Esophagus muscularis mucosa (tissue), 4 donors: Measurements from ENCODE around the gene PRRC2C. TPM values are rescaled to one million over a fixed set of nuclear protein-coding genes. Genes with fewer than 3 reads are reported as not detected.

Experiments used
- DNase-seq: peaks from one replicate; pipeline ENCODE4 v3.0.0-alpha.2; 2017; ENCODE audit errors: extremely low spot score
- H3K27ac ChIP-seq, 4 donors: fragments of 200-600 bp; sonication (generic); replicated peaks in 1 of 4; 1 replicate in 3 of 4; 2 replicates in 1 of 4; pipeline ENCODE4 v1.5.1; 2016 to 2019; ENCODE audit warnings: mild to moderate bottlenecking in 1 of 4
- H3K27me3 ChIP-seq, 4 donors: fragments of 200-600 bp; sonication (generic); one replicate each; pipeline versions ENCODE4 v1.5.1 to v1.6.0; 2016 to 2019
- H3K36me3 ChIP-seq, 4 donors: fragments of 200-600 bp; sonication (generic); one replicate each; pipeline ENCODE4 v1.5.1; 2016 to 2019
- H3K4me1 ChIP-seq, 4 donors: fragments of 200-600 bp; sonication (generic); one replicate each; pipeline ENCODE4 v1.5.1; 2016 to 2019
- H3K4me3 ChIP-seq, 4 donors: fragments of 200-600 bp; sonication (generic); 1 replicate in 2 of 4; 2 replicates in 2 of 4; pipeline ENCODE4 v1.5.1; 2016 to 2019; ENCODE audit warnings: mild to moderate bottlenecking in 4 of 4, moderate library complexity in 1 of 4
- H3K9me3 ChIP-seq, 4 donors: fragments of 200-600 bp; sonication (generic); 1 replicate in 3 of 4; 2 replicates in 1 of 4; pipeline ENCODE4 v1.5.1; 2016 to 2019
- CTCF ChIP-seq, 3 experiments: fragments of 200-600 bp in 2 of 3; fragments of 450-650 bp in 1 of 3; sonication (generic) in 2 of 3; IDR thresholded peaks; one replicate each; pipeline ENCODE4 v1.5.1; 2017 to 2019; ENCODE audit warnings: antibody characterized with exemption in 3 of 3, mild to moderate bottlenecking in 2 of 3, moderate library complexity in 1 of 3
- EP300 ChIP-seq: sonication (generic); formaldehyde crosslinking; IDR thresholded peaks from one replicate; pipeline ENCODE4 v1.6.1; 2017; ENCODE audit warnings: antibody characterized with exemption
- POLR2A ChIP-seq: fragments of 450-650 bp; IDR thresholded peaks from one replicate; pipeline ENCODE4 v1.6.1; 2017; ENCODE audit warnings: antibody characterized with exemption, moderate library complexity, mild to moderate bottlenecking, low read depth
- POLR2AphosphoS5 ChIP-seq, 2 donors: sonication (generic); formaldehyde crosslinking; IDR thresholded peaks; one replicate each; pipeline ENCODE4 v1.6.1; 2017; ENCODE audit warnings: antibody characterized with exemption in 2 of 2
- WGBS: methylation state at CpG from one replicate; pipeline ENCODE4 v1.1.5; 2018; 5-methylcytosine and 5-hydroxymethylcytosine counted together
- intact Hi-C: fragments of 100-400 bp; cut with DNase I; formaldehyde crosslinking; loops from one replicate; pipeline ENCODE4 v1.15.1; 2023
- total RNA-seq, 4 donors: library from RNA; depleted of rRNA; stranded (reverse); fragments of >200 nt; gene quantifications; one replicate each; pipeline versions ENCODE4 v1.1.0 to v1.2.1, GENCODE V29; 2016

The PRRC2C gene
- total RNA-seq, 4 donors from 2014 or later, result 63.8 to 79.3 (median 66.6) TPM

GRCh38 chr1:171582589-171582988 lies 97.3 kb downstream of the PRRC2C start:
- no peaks in the 10 kb centered on the region for H3K9me3 ChIP-seq
- peaks cover 56 to 98% (median 79%) of the 10 kb centered on the region in 4 donors for H3K36me3 ChIP-seq
- TF ChIP-seq POLR2AphosphoS5 (IDR thresholded peaks at IDR 0.05) (no peak), CTCF (IDR thresholded peaks at IDR 0.05) (no peak), POLR2A (no peak)
- H3K4me1 ChIP-seq, result no peaks in the 10 kb centered on the region
- DNase-seq, result no peak
- WGBS, result 93% methylated on average over 2 of the region's 2 CpGs
- no peaks in the 10 kb centered on the region for H3K27me3 ChIP-seq
- intact Hi-C loops, result no loop called here
- H3K27ac ChIP-seq, result no peak overlapping the region
- H3K4me3 ChIP-seq, result no peak overlapping the region

- TF ChIP-seq POLR2A, result no peak
- no peak for TF ChIP-seq POLR2AphosphoS5 (IDR thresholded peaks at IDR 0.05)
- TF ChIP-seq CTCF (IDR thresholded peaks at IDR 0.05), result no peak
- TF ChIP-seq EP300, result no peak
- no peaks in the 10 kb centered on the region for H3K4me1 ChIP-seq
- 73% methylated on average over 1 of the region's 1 CpG for WGBS
- H3K9me3 ChIP-seq, result no peaks in the 10 kb centered on the region
- no peaks in the 10 kb centered on the region for H3K27me3 ChIP-seq
- H3K36me3 ChIP-seq, result peaks cover 49 to 98% (median 80%) of the 10 kb centered on the region in 4 donors
- intact Hi-C loops, result no loop called here
- H3K4me3 ChIP-seq, result no peak overlapping the region
- H3K27ac ChIP-seq, result no peak overlapping the region
- no peak for DNase-seq
Observed at GRCh38 chr1:171583591-171584201, 98.4 kb downstream of the PRRC2C start.

- Histone ChIP-seq H3K9me3 (no peaks in the 10 kb centered on the region), H3K27ac (no peak overlapping the region), H3K4me3 (no peak overlapping the region), H3K36me3 (peaks cover 36 to 98% (median 77%) of the 10 kb centered on the region in 4 donors), H3K4me1 (peaks cover 0 to 13% (median 2%) of the 10 kb centered on the region in 4 donors), H3K27me3 (no peaks in the 10 kb centered on the region)
- intact Hi-C loops, result no loop called here
- no peak for DNase-seq
- WGBS, result 96% methylated on average over 9 of the region's 9 CpGs
- TF ChIP-seq CTCF (IDR thresholded peaks at IDR 0.05) (no peak), EP300 (no peak), POLR2A (no peak), POLR2AphosphoS5 (IDR thresholded peaks at IDR 0.05) (no peak)
Observed at GRCh38 chr1:171585715-171586114, 100.4 kb downstream of the PRRC2C start.

GRCh38 chr1:171588230-171588629 lies 102.9 kb downstream of the PRRC2C start:
- no peaks in the 10 kb centered on the region for H3K27me3 ChIP-seq
- DNase-seq, result no peak
- no peak overlapping the region for H3K27ac ChIP-seq
- H3K9me3 ChIP-seq, result no peaks in the 10 kb centered on the region
- H3K36me3 ChIP-seq, result peaks cover 52 to 100% (median 86%) of the 10 kb centered on the region in 4 donors
- intact Hi-C loops, result no loop called here
- 87% methylated on average over 2 of the region's 2 CpGs for WGBS
- no peak overlapping the region for H3K4me3 ChIP-seq
- TF ChIP-seq POLR2AphosphoS5 (IDR thresholded peaks at IDR 0.05), result no peak
- no peak for TF ChIP-seq EP300
- no peak for TF ChIP-seq POLR2A
- TF ChIP-seq CTCF (IDR thresholded peaks at IDR 0.05), result no peak
- H3K4me1 ChIP-seq, result peaks cover 0 to 14% (median 2%) of the 10 kb centered on the region in 4 donors

- TF ChIP-seq POLR2A (no peak), POLR2AphosphoS5 (IDR thresholded peaks at IDR 0.05) (no peak), EP300 (no peak), CTCF (IDR thresholded peaks at IDR 0.05) (no peak)
- peak overlapping the region in 1 of 4 donors; percentile 14 for H3K27ac ChIP-seq
- WGBS, result 42% methylated on average over 1 of the region's 1 CpG
- H3K4me3 ChIP-seq, result no peak overlapping the region
- H3K36me3 ChIP-seq, result peaks cover 37 to 96% (median 85%) of the 10 kb centered on the region in 4 donors
- no peaks in the 10 kb centered on the region for H3K27me3 ChIP-seq
- intact Hi-C loops, result no loop called here
- no peaks in the 10 kb centered on the region for H3K9me3 ChIP-seq
- H3K4me1 ChIP-seq, result peaks cover 0 to 14% (median 2%) of the 10 kb centered on the region in 4 donors
- no peak for DNase-seq
Observed at GRCh38 chr1:171590022-171590421, 104.7 kb downstream of the PRRC2C start.
